Subcutaneous abdominal adipose tissue (tissue), 5 donors: ENCODE results near the gene CNTNAP2.

Source experiments
- H3K27ac ChIP-seq: one replicate; pipeline ENCODE4 v1.7.0; 2013; ENCODE audit warnings: low read depth, mild to moderate bottlenecking, inconsistent platforms, low read length, moderate library complexity
- H3K27me3 ChIP-seq, 5 donors: one replicate each; pipeline ENCODE4 v1.7.0; 2013; ENCODE audit warnings: low read length in 5 of 5, inconsistent platforms in 1 of 5; ENCODE audit not compliant: control insufficient read depth in 5 of 5, insufficient read depth in 4 of 5
- H3K36me3 ChIP-seq, 5 donors: one replicate each; pipeline ENCODE4 v1.7.0; 2013; ENCODE audit warnings: low read length in 5 of 5; ENCODE audit not compliant: control insufficient read depth in 5 of 5, insufficient read depth in 5 of 5
- H3K4me1 ChIP-seq, 5 donors: one replicate each; pipeline ENCODE4 v1.7.0; 2013; ENCODE audit warnings: low read length in 5 of 5, mild to moderate bottlenecking in 3 of 5, moderate library complexity in 1 of 5; ENCODE audit not compliant: control insufficient read depth in 5 of 5, insufficient read depth in 5 of 5
- H3K4me3 ChIP-seq, 5 donors: one replicate each; pipeline ENCODE4 v1.7.0; 2013; ENCODE audit warnings: low read length in 5 of 5, low read depth in 1 of 5
- H3K9ac ChIP-seq, 5 donors: one replicate each; pipeline ENCODE4 v1.7.0; 2013; ENCODE audit warnings: low read length in 5 of 5, mild to moderate bottlenecking in 4 of 5, moderate library complexity in 3 of 5
- H3K9me3 ChIP-seq, 5 donors: one replicate each; pipeline ENCODE4 v1.7.0; 2013; ENCODE audit warnings: low read length in 5 of 5; ENCODE audit not compliant: control insufficient read depth in 5 of 5
- donor health status: healthy.
- donor health status: healthy.
- donor health status: healthy.
- donor health status: healthy.
- donor health status: healthy.

CNTNAP2 gene

DNA sequence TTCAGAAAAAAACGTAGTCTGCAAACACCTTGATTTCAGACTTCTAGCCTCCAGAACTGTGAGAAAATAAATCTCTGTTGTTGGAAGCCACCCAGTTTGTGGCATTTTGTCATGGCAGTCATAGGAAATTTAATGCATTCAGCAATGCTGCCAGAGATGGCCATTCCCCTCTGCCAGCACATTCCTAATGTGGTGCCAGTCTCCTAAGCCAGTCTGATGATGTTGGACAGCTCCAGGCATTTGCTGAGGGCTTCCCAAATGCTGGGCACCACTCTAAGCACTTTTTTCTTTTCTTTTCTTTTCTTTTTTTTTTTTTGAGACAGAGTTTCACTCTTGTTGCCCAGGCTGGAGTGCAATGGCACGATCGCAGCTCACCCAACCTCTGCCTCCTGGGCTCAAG, 1807.2 kb downstream of the CNTNAP2 start:
- H3K4me3 ChIP-seq = no peak overlapping the region
- H3K9me3 ChIP-seq = no peaks in the 10 kb centered on the region
- H3K4me1 ChIP-seq = peaks cover 0 to 4% (median 2%) of the 10 kb centered on the region in 5 donors
- H3K27ac ChIP-seq = no peak overlapping the region
- H3K9ac ChIP-seq = no peak overlapping the region
- no peaks in the 10 kb centered on the region for H3K27me3 ChIP-seq
- no peaks in the 10 kb centered on the region for H3K36me3 ChIP-seq

DNA sequence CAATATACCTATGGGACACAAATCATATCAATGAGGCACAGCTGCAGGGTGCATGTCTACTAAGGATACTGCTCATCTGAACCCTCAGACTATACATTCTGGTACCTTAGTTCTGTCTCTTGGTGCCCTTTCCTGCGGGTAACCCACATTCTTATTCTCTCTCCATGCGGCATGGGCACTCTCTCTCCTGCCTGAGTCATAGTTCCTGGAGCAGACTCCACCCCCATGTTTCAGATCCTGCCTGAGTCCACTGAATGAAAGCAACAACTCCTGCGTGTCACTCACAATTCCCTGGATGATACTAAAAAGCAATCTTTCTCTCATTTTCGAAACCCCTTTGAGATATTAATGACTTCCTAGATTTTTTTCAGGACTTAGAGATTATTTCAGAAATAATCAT, 1820.8 kb downstream of the CNTNAP2 start:
- Histone ChIP-seq H3K36me3 (no peaks in the 10 kb centered on the region), H3K9ac (no peak overlapping the region), H3K4me1 (no peaks in the 10 kb centered on the region), H3K27ac (no peak overlapping the region), H3K4me3 (no peak overlapping the region), H3K27me3 (no peaks in the 10 kb centered on the region), H3K9me3 (no peaks in the 10 kb centered on the region)

DNA sequence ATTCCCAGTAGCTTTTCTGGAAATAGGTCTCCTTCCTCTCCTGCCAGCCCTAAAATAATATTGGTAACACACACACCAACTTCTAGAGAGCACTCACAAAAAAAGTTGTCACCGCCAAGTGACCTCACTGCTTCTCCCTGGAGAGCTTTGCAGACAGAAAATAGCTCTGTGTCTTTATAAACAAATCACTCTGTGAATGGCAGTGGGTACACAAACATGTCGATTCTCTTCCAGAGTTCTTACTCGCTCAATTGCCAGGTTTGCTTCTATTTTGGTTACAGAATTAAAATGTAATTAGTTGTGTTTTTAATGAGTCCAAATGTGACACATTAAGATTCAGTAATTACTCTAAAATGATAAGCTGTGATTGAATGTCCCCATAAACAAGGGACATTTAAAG, 1824.8 kb downstream of the CNTNAP2 start:
- Histone ChIP-seq H3K4me3 (no peak overlapping the region), H3K4me1 (no peaks in the 10 kb centered on the region), H3K27ac (no peak overlapping the region), H3K36me3 (no peaks in the 10 kb centered on the region), H3K9me3 (no peaks in the 10 kb centered on the region), H3K9ac (no peak overlapping the region), H3K27me3 (no peaks in the 10 kb centered on the region)

DNA sequence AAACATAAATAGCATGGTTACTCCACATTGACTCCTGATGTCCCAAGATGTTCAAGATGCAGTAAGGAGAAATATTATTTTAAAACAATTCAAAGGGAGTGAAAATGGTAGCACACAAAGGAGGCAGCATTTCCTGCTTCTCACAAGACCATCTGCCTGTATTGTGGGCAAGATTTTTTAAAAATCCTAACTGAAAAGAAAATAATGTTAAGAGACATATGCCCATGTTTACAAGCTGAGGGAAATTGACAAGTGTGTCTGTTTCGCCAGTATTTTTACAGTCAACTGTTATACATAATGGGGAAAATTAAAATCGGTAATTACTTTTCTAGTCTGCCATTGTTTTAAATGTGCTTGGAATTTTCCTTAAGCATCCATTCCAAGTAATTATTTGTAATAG, 1827.7 kb downstream of the CNTNAP2 start:
- Histone ChIP-seq H3K36me3 (no peaks in the 10 kb centered on the region), H3K27me3 (no peaks in the 10 kb centered on the region), H3K27ac (no peak overlapping the region), H3K4me3 (no peak overlapping the region), H3K9ac (no peak overlapping the region), H3K4me1 (no peaks in the 10 kb centered on the region), H3K9me3 (no peaks in the 10 kb centered on the region)

- H3K36me3 ChIP-seq = no peaks in the 10 kb centered on the region
- H3K27ac ChIP-seq = no peak overlapping the region
- H3K27me3 ChIP-seq = no peaks in the 10 kb centered on the region
- H3K9ac ChIP-seq = no peak overlapping the region
- H3K4me1 ChIP-seq = no peaks in the 10 kb centered on the region
- H3K4me3 ChIP-seq = no peak overlapping the region
- H3K9me3 ChIP-seq = peaks cover 0 to 7% (median 0%) of the 10 kb centered on the region in 5 donors
Measured at GRCh38 chr7:147952918-147953317, 1836.3 kb downstream of the CNTNAP2 start.

DNA sequence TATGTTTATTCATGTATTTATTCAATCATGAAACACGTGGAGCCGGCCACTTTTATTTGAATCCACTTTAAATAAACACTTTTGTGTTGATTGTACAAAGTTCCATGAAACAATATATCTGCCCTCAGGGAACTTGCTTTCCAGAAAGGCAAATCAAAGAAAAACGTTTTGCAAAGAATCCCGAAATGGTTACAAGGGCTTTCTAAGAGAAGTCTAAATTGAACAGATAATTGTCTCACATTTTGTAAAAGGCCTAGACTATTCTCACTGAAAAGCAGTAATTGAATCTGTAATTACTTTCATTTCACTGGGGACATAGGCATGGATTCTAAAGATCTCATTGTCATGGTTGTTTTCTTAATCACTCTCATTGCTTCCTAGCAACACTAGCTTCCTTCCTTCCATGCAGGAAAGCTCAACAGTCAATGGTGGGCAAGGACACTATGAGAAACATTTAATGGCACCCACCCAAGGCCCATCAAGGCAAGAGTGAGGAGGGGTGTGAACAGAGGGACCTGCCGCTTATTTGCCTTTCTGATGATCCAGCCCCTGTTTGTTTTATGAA, 1851.5 kb downstream of the CNTNAP2 start:
- Histone ChIP-seq H3K27ac (no peak overlapping the region), H3K4me1 (no peaks in the 10 kb centered on the region), H3K9ac (no peak overlapping the region), H3K4me3 (no peak overlapping the region), H3K27me3 (no peaks in the 10 kb centered on the region), H3K9me3 (no peaks in the 10 kb centered on the region), H3K36me3 (no peaks in the 10 kb centered on the region)

DNA sequence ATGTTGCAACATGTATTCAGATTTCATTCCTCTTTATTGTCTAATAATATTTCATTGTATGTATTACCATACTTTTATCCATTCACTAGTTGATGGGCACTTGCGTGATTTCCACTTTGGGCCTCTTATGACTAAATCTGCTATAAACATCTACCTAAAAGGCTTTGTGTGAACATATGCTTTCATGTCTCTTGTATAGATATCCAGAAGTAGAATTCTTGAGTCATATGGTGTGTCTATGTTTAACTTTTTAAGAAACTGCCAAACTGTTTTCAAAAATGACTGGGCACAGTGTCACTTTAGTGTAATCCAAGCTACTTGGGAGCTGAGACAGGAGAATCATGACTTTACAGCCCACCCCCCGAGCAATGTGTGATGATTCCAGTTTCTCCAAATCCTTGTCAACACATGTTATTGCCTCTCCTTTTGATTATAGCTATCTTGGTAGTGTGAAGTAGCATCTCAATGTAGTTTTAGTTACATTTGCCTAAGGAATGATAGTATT, 1855.1 kb downstream of the CNTNAP2 start:
- H3K4me3 ChIP-seq = no peak overlapping the region
- H3K27ac ChIP-seq = no peak overlapping the region
- H3K27me3 ChIP-seq = no peaks in the 10 kb centered on the region
- no peaks in the 10 kb centered on the region for H3K4me1 ChIP-seq
- H3K9me3 ChIP-seq = no peaks in the 10 kb centered on the region
- H3K9ac ChIP-seq = no peak overlapping the region
- no peaks in the 10 kb centered on the region for H3K36me3 ChIP-seq

GRCh38 chr7:147978201-147978600, 1861.6 kb downstream of the CNTNAP2 start:
- H3K4me3 ChIP-seq = no peak overlapping the region
- H3K27me3 ChIP-seq = no peaks in the 10 kb centered on the region
- no peak overlapping the region for H3K9ac ChIP-seq
- H3K36me3 ChIP-seq = no peaks in the 10 kb centered on the region
- H3K4me1 ChIP-seq = peaks cover 0 to 7% (median 0%) of the 10 kb centered on the region in 5 donors
- no peaks in the 10 kb centered on the region for H3K9me3 ChIP-seq
- no peak overlapping the region for H3K27ac ChIP-seq

- H3K27me3 ChIP-seq = no peaks in the 10 kb centered on the region
- no peaks in the 10 kb centered on the region for H3K36me3 ChIP-seq
- no peak overlapping the region for H3K27ac ChIP-seq
- H3K4me1 ChIP-seq = peaks cover 0 to 7% (median 0%) of the 10 kb centered on the region in 5 donors
- H3K9me3 ChIP-seq = no peaks in the 10 kb centered on the region
- H3K9ac ChIP-seq = no peak overlapping the region
- no peak overlapping the region for H3K4me3 ChIP-seq
Measured at GRCh38 chr7:147978651-147979050, 1862.0 kb downstream of the CNTNAP2 start.

DNA sequence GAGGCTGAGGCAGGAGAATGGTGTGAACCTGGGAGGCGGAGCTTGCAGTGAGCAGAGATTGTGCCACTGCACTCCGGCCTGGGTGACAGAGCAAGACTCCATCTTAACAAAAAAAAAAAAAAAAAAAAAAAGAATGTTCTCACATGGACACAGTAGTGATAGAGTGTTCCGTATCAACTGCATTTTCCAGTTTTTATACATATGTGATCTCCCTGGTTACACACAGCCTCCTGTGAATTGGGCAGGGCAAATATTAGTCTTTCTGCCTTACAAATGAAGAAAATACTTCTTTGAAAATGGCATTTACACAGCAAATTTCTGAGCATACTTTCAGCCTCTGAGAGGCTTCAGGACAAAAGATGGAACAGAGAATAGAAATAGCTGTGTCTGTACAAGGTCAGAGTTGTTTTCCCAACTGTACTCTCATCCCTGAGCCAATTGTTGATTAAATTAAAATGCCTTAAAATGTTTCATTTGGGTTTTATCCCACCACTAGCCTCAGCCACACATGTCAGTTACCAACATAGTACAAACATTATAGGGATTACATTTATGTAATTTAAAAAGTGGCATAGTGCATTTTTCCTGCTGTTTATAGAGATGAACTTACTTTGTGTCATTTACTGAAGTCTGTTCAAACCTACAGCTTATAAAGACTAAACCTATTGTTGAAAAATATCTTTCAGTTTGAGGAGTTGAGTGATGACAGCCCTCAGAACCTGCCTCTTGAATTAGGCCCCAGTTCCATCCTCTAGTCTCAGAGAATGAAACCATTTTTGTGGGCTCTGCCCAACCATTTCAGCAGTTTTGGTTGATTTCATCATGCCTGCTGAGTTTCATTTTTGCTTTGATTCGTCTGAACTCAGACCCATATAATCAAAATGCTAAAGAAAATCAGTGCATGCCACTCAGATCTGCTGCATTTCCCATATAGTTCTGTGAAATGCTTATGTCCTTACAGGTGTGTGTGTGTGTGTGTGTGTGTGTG, 1864.5 kb downstream of the CNTNAP2 start:
- Histone ChIP-seq H3K4me1 (peaks cover 0 to 7% (median 0%) of the 10 kb centered on the region in 5 donors), H3K27ac (no peak overlapping the region), H3K27me3 (no peaks in the 10 kb centered on the region), H3K9me3 (no peaks in the 10 kb centered on the region), H3K36me3 (no peaks in the 10 kb centered on the region), H3K4me3 (no peak overlapping the region), H3K9ac (no peak overlapping the region)
